Adrenal gland (tissue), 12 donors: ENCODE data around the gene TMEM120B. TPM values are rescaled to one million over a fixed set of nuclear protein-coding genes. Genes with fewer than 3 reads are reported as not detected.

Experiments used
- DNase-seq, 7 donors: peaks; one replicate each; pipeline ENCODE4 v3.0.0-alpha.2; 2019 to 2020
- H3K27ac ChIP-seq, 5 donors: fragments of 200-600 bp; sonication (generic) in 4 of 5; 1 replicate in 3 of 5; 2 replicates in 2 of 5; pipeline versions ENCODE4 v1.5.1 to v1.8.0; 2016 to 2020; ENCODE audit warnings: mild to moderate bottlenecking in 1 of 5
- H3K27me3 ChIP-seq: fragments of 200-600 bp; 2 replicates; pipeline ENCODE4 v1.8.0; 2021
- H3K36me3 ChIP-seq, 2 donors: fragments of 200-600 bp; replicated peaks in 1 of 2; 1 replicate in 1 of 2; 2 replicates in 1 of 2; pipeline versions ENCODE4 v1.5.1 to v1.8.0; 2018 to 2022
- H3K4me1 ChIP-seq, 2 donors: fragments of 200-600 bp; replicated peaks in 1 of 2; 1 replicate in 1 of 2; 2 replicates in 1 of 2; pipeline versions ENCODE4 v1.5.1 to v1.8.0; 2018 to 2021
- H3K4me3 ChIP-seq, 4 donors: fragments of 200-600 bp; sonication (generic) in 3 of 4; one replicate each; pipeline ENCODE4 v1.5.1; 2016 to 2018
- H3K9me3 ChIP-seq, 3 donors: fragments of 200-600 bp; sonication (generic) in 1 of 3; replicated peaks in 1 of 3; 1 replicate in 2 of 3; 2 replicates in 1 of 3; pipeline versions ENCODE4 v1.5.1 to v1.8.0; 2016 to 2021
- POLR2A ChIP-seq, 2 donors: fragments of 450-650 bp; IDR thresholded peaks; one replicate each; pipeline ENCODE4 v1.6.1; 2017; ENCODE audit warnings: antibody characterized with exemption in 2 of 2, mild to moderate bottlenecking in 2 of 2, moderate library complexity in 1 of 2
- WGBS, 4 donors: extraction: QIAGEN DNeasy Blood & Tissue Kit in 2 of 4; methylation state at CpG; one replicate each; pipeline versions ENCODE4 v1.1.5 to v1.1.7; 2013 to 2017; 5-methylcytosine and 5-hydroxymethylcytosine counted together
- intact Hi-C, 2 donors: fragments of 100-400 bp; cut with DNase I; formaldehyde crosslinking; loops; one replicate each; pipeline versions ENCODE4 v1.14.1 to v1.15.0; 2022 to 2023
- polyA plus RNA-seq, 3 donors: library from polyadenylated mRNA; stranded (reverse); fragments of 200-250 nt in 2 of 3; fragments of 350-450 nt in 1 of 3; fragmentation: Illumina TruSeq in 1 of 3; extraction: RNeasy Lipid Tissue Mini Kit (QIAGEN cat#74804) in 1 of 3; gene quantifications; one replicate each; pipeline ENCODE4 v1.2.3, GENCODE V29; 2013 to 2014
- total RNA-seq, 9 donors: library from RNA; depleted of rRNA in 4 of 9; stranded (reverse); fragments of >200 nt in 4 of 9; fragments of 120-200 nt in 1 of 9; fragmentation: NEBNext Ultra II Directional in 1 of 9; extraction: Animal tissue kit (Norgen Biotek cat#: 25700) in 1 of 9; gene quantifications; one replicate each; pipeline versions ENCODE4 v1.1.0 to v1.2.4, GENCODE V29; 2013 to 2023
- TF ChIP-seq, protein P1 (sequence below), 6 experiments: fragments of 450-650 bp in 4 of 6; fragments of 200-600 bp in 2 of 6; sonication (generic) in 1 of 6; IDR thresholded peaks; 1 replicate in 5 of 6; 2 replicates in 1 of 6; pipeline versions ENCODE4 v1.5.1 to v1.8.0; 2016 to 2021; ENCODE audit warnings: antibody characterized with exemption in 6 of 6, mild to moderate bottlenecking in 2 of 6, moderate library complexity in 1 of 6
- donor health status: healthy with polysubstance abuse.
- donor health status: Bipolar disorder and iron deficiency.
- donor health status: DM: yes; HTN: yes; CAD: no.
- donor health status: DM: no; HTN: no; CAD: no.
- donor health status: DM: no; HTN: no; CAD: no.
- donor health status: DM: yes; HTN: yes; CAD: no.

Gene TMEM120B
- total and polyA plus RNA-seq, 12 donors: 4.6 to 19.7 (median 8.7) TPM

DNA sequence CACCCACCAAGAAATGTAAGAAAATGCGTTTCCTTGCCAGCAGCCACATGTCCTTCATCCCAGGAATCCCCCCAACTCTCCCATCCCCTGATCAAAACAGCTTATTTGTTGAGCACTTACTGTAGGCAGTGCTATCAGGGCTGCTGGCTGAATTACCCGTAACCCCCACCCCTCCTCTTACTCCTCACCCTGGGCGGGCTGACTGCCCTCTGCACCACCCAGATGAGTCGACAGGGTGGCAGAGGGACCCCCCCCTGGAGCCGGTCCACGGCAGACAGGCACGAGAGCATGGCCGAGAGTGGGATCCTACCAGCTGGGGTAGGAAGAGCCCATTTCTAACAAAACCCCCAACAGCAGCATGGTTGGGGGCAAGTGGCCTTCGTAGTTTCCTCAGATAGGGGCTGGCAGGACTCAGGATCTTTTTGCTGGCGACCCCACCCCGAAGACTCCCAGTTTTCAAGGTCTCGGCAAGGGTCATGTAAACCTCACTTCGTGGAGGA is 82.0 kb downstream of the TMEM120B start:
- peak overlapping the region in 1 of 4 donors; percentile 14 for H3K4me3 ChIP-seq
- peak overlapping the region; percentile 29 to 100 (median 100) for H3K27ac ChIP-seq
- DNase-seq: peak; percentile 58 to 78 (median 66)
- TF ChIP-seq POLR2A (IDR thresholded peaks at IDR 0.05): no peak
- TF ChIP-seq, protein P1, sequence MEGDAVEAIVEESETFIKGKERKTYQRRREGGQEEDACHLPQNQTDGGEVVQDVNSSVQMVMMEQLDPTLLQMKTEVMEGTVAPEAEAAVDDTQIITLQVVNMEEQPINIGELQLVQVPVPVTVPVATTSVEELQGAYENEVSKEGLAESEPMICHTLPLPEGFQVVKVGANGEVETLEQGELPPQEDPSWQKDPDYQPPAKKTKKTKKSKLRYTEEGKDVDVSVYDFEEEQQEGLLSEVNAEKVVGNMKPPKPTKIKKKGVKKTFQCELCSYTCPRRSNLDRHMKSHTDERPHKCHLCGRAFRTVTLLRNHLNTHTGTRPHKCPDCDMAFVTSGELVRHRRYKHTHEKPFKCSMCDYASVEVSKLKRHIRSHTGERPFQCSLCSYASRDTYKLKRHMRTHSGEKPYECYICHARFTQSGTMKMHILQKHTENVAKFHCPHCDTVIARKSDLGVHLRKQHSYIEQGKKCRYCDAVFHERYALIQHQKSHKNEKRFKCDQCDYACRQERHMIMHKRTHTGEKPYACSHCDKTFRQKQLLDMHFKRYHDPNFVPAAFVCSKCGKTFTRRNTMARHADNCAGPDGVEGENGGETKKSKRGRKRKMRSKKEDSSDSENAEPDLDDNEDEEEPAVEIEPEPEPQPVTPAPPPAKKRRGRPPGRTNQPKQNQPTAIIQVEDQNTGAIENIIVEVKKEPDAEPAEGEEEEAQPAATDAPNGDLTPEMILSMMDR (IDR thresholded peaks at IDR 0.05): no peak
- no peaks in the 10 kb centered on the region for H3K27me3 ChIP-seq
- intact Hi-C loops: loop anchor here (2.0 to 10.0 kb wide), 4 partner anchors 18 to 100 kb away; no protein-coding TSS in a partner anchor
- 0 to 3% (median 1%) methylated on average over 8 to 13 of the region's 13 CpGs for WGBS, 4 donors
- H3K4me1 ChIP-seq: peaks cover 56 to 66% of the 10 kb centered on the region in 2 donors
- no peaks in the 10 kb centered on the region for H3K9me3 ChIP-seq
- peaks cover 0 to 13% of the 10 kb centered on the region in 2 donors for H3K36me3 ChIP-seq

DNA sequence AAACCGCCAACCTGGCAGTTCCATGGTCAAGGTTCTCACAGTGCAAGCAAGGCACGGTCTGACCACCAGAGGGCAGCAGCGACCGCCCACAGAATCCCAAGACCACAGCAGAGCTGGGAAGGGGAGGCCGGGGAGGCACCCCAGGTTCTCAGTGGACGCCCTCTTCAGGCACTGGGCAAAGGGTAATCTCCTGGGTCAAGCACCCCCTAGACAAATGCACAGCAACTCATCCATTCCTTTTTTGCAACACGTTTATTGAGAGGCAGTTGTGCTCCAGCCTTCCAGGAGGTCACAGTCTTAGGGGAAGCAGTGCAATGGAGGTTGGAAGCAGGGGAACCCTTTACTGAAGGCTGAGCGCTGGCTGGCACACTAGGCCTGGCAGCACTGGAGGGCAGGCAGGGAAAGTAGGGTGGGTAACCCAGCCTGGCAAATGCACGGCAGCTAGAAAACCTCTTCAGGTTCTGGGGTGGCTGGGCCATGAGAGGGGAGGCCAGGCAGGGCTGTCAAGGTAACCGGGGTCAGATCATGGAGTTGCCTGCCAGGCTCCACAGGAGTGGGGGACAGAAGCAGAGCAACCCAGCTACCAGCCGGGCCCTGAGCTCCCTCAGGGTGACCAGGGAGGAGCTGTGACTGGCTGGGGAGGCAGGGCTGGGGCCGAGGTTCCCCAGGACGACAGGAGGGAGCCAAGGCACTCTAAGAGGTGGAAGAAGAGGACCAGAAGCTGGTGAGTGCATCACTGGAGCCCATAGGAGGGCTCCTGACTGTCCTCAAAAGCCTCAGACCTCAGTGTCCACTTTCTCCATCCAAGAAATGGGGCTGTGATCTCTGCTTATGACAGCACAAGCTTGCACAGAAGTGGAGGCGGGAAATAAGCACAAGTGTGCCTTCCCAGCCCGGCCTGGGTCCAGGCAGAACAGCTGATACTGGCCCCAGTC is 82.7 kb downstream of the TMEM120B start:
- no peaks in the 10 kb centered on the region for H3K27me3 ChIP-seq
- peak overlapping the region in 1 of 4 donors; percentile 14 for H3K4me3 ChIP-seq
- peaks cover 56 to 66% of the 10 kb centered on the region in 2 donors for H3K4me1 ChIP-seq
- peaks cover 0 to 13% of the 10 kb centered on the region in 2 donors for H3K36me3 ChIP-seq
- no peaks in the 10 kb centered on the region for H3K9me3 ChIP-seq
- intact Hi-C loops: loop anchor here (2.0 to 10.0 kb wide), 2 partner anchors 18 to 100 kb away; no protein-coding TSS in a partner anchor
- peak; percentile 86 to 97 (median 91) for DNase-seq
- WGBS, 4 donors: 30 to 58% (median 31%) methylated on average over 6 to 15 of the region's 15 CpGs
- peak overlapping the region; percentile 6 to 100 (median 100) for H3K27ac ChIP-seq
- TF ChIP-seq POLR2A (IDR thresholded peaks at IDR 0.05): no peak
- TF ChIP-seq, protein P1 (IDR thresholded peaks at IDR 0.05): peak; percentile 95 to 97 (median 97)

DNA sequence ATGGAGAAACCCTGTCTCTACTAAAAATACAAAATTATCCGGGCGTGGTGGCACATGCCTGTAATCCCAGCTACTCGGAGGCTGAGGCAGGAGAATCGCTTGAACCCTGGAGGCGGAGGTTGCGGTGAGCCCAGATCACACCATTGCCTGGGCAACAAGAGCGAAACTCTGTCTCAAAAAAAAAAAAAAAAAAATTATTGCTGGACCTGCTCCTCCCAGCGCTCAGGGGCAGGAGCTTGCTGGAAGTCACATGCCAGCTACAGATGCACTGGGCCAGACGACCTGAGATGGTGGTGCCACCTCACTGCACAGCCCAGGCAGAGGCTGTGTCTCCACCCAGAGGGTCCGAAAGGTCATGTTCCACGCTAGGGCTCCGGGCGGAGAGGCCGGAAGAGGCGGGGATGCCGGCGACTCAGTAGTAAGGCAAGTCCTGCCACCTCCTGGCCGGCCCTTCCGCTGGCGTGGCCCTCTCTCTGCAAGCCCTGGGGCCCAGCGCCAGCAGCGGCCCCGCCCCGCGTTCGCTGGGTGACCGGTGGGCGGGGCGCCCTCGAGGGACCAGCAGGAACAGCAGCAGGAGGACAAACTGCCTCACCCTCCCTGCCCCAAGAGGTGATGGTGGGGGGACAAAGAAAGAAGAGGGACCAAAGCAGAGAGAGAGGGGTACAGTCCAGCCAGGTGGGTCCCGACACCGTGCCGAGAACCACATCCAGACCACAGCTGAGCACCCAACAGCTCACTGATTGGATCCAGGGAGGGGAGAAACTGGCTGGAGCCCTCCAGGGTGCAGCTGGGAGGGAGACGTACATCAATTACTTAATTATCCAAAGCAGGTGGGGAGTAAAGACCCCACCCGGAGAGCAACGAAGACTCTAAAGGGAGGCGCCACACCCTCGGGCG is 84.6 kb downstream of the TMEM120B start:
- Histone ChIP-seq H3K27me3 (no peaks in the 10 kb centered on the region), H3K9me3 (no peaks in the 10 kb centered on the region), H3K4me3 (peak overlapping the region in 1 of 4 donors; percentile 92), H3K27ac (peak overlapping the region; percentile 47 to 100 (median 100)), H3K4me1 (peaks cover 61 to 78% of the 10 kb centered on the region in 2 donors), H3K36me3 (peaks cover 0 to 13% of the 10 kb centered on the region in 2 donors)
- 15 to 23% (median 20%) methylated on average over 21 to 39 of the region's 39 CpGs for WGBS, 4 donors
- DNase-seq: peak; percentile 94 to 99 (median 98)
- TF ChIP-seq, protein P1 (IDR thresholded peaks at IDR 0.05): peak; percentile 9 to 39 (median 34)
- peak; percentile 58 to 80 for TF ChIP-seq POLR2A (IDR thresholded peaks at IDR 0.05)
- intact Hi-C loops: loop anchor here in 1 of 2 donors (2.0 to 10.0 kb wide), 2 partner anchors 14 to 98 kb away; no protein-coding TSS in a partner anchor
